WTC11 (cell line): ENCODE results near the gene CLCN1. TPM values are rescaled to one million over a fixed set of nuclear protein-coding genes. Genes with fewer than 3 reads are reported as not detected.

Source experiments
- ATAC-seq: fragments of 200-7000 bp; cut with Tn5 transposase; 2 replicates; pipeline ENCODE4 v1.10.0; 2021; ENCODE audit warnings: mild to moderate bottlenecking, moderate library complexity
- CTCF ChIA-PET: fragments of 300-600 bp; sonication (Branson Sonifier 250); formaldehyde crosslinking; loops from one replicate; lab custom pipeline; 2021; ENCODE audit warnings: antibody characterized with exemption; lab: Charles Lee
- POLR2A ChIA-PET: fragments of 350-600 bp; sonication (Branson Sonifier 250); formaldehyde crosslinking; loops from one replicate; lab custom pipeline; 2021; ENCODE audit warnings: antibody characterized with exemption; lab: Charles Lee
- DNase-seq: peaks from one replicate; pipeline ENCODE4 v3.0.0; 2021; ENCODE audit warnings: low spot score
- H3K27ac Mint-ChIP-seq: 2 replicates; pipeline ENCODE4 v1.8.0; 2021; ENCODE audit warnings: mixed read lengths
- H3K27me3 Mint-ChIP-seq: 2 replicates; pipeline ENCODE4 v1.8.0; 2021; ENCODE audit warnings: low read depth, mild to moderate bottlenecking, moderate library complexity, mixed read lengths
- H3K36me3 Mint-ChIP-seq: 2 replicates; pipeline ENCODE4 v1.8.0; 2021; ENCODE audit warnings: mixed read lengths
- H3K4me1 Mint-ChIP-seq: 2 replicates; pipeline ENCODE4 v1.8.0; 2022; ENCODE audit warnings: mixed read lengths
- H3K4me3 Mint-ChIP-seq: 2 replicates; pipeline ENCODE4 v1.8.0; 2021; ENCODE audit warnings: mild to moderate bottlenecking, moderate library complexity, mixed read lengths
- H3K9me3 Mint-ChIP-seq: 2 replicates; pipeline ENCODE4 v1.8.0; 2021; ENCODE audit warnings: mixed read lengths
- FOXK1 ChIP-seq: sonication (generic); formaldehyde crosslinking; IDR thresholded peaks from 2 replicates; pipeline ENCODE4 v1.8.0; 2022; ENCODE audit warnings: mild to moderate bottlenecking, moderate library complexity, missing genetic modification reagents
- GABPB1 ChIP-seq: sonication (generic); formaldehyde crosslinking; IDR thresholded peaks from 2 replicates; pipeline ENCODE4 v1.8.1; 2023; ENCODE audit warnings: mild to moderate bottlenecking, missing genetic modification reagents
- KAT7 ChIP-seq: sonication (generic); formaldehyde crosslinking; IDR thresholded peaks from 2 replicates; pipeline ENCODE4 v1.8.1; 2023; ENCODE audit warnings: missing genetic modification reagents, mild to moderate bottlenecking, borderline replicate concordance
- PRRX2 ChIP-seq: fragments of 250-450 bp; sonication (Bioruptor Pico); IDR thresholded peaks from 2 replicates; pipeline ENCODE4 v1.8.0; 2021; ENCODE audit warnings: mild to moderate bottlenecking
- RELA ChIP-seq: sonication (generic); formaldehyde crosslinking; IDR thresholded peaks from 2 replicates; pipeline ENCODE4 v1.8.1; 2022; ENCODE audit warnings: missing genetic modification reagents, mild to moderate bottlenecking, borderline replicate concordance
- TEAD1 ChIP-seq: sonication (generic); formaldehyde crosslinking; IDR thresholded peaks from 2 replicates; pipeline ENCODE4 v1.8.0; 2022; ENCODE audit warnings: mild to moderate bottlenecking, missing genetic modification reagents
- ZNF121 ChIP-seq: sonication (generic); formaldehyde crosslinking; IDR thresholded peaks from 2 replicates; pipeline ENCODE4 v1.8.0; 2023; ENCODE audit warnings: missing genetic modification reagents
- ZNF416 ChIP-seq: fragments of 250-450 bp; sonication (Bioruptor Pico); IDR thresholded peaks from 2 replicates; pipeline ENCODE4 v1.9.0; 2021; ENCODE audit warnings: mild to moderate bottlenecking, inconsistent platforms
- total RNA-seq: library from RNA; stranded (reverse); gene quantifications from 3 replicates; pipeline ENCODE4 v1.2.3, GENCODE V29; 2021
- TF ChIP-seq, protein P1 (sequence below): sonication (generic); formaldehyde crosslinking; IDR thresholded peaks from 2 replicates; pipeline ENCODE4 v1.8.0; 2023; ENCODE audit warnings: mild to moderate bottlenecking, missing genetic modification reagents
- TF ChIP-seq, protein P2 (sequence below): fragments of 250-450 bp; sonication (Bioruptor Pico); IDR thresholded peaks from 2 replicates; pipeline ENCODE4 v1.9.0; 2021; ENCODE audit warnings: mild to moderate bottlenecking
- TF ChIP-seq, protein P3 (sequence below): sonication (generic); formaldehyde crosslinking; IDR thresholded peaks from 2 replicates; pipeline ENCODE4 v1.8.0; 2023; ENCODE audit warnings: missing genetic modification reagents
- TF ChIP-seq, protein P4 (sequence below): fragments of 250-450 bp; sonication (Bioruptor Pico); IDR thresholded peaks from 2 replicates; pipeline ENCODE4 v1.9.0; 2021; ENCODE audit warnings: mild to moderate bottlenecking
- TF ChIP-seq, protein P5 (sequence below): sonication (generic); formaldehyde crosslinking; IDR thresholded peaks from 2 replicates; pipeline ENCODE4 v1.8.1; 2023; ENCODE audit warnings: mild to moderate bottlenecking, missing genetic modification reagents
- TF ChIP-seq, protein P6 (sequence below): fragments of 250-450 bp; sonication (Bioruptor Pico); IDR thresholded peaks from 2 replicates; pipeline ENCODE4 v1.8.0; 2021; ENCODE audit warnings: mild to moderate bottlenecking
- TF ChIP-seq, protein P7 (sequence below): sonication (generic); formaldehyde crosslinking; IDR thresholded peaks from 2 replicates; pipeline ENCODE4 v1.8.1; 2023; ENCODE audit warnings: mild to moderate bottlenecking, missing genetic modification reagents

CLCN1 gene
- total RNA-seq, 1 experiment from 2014 or later = 0.28 TPM

DNA sequence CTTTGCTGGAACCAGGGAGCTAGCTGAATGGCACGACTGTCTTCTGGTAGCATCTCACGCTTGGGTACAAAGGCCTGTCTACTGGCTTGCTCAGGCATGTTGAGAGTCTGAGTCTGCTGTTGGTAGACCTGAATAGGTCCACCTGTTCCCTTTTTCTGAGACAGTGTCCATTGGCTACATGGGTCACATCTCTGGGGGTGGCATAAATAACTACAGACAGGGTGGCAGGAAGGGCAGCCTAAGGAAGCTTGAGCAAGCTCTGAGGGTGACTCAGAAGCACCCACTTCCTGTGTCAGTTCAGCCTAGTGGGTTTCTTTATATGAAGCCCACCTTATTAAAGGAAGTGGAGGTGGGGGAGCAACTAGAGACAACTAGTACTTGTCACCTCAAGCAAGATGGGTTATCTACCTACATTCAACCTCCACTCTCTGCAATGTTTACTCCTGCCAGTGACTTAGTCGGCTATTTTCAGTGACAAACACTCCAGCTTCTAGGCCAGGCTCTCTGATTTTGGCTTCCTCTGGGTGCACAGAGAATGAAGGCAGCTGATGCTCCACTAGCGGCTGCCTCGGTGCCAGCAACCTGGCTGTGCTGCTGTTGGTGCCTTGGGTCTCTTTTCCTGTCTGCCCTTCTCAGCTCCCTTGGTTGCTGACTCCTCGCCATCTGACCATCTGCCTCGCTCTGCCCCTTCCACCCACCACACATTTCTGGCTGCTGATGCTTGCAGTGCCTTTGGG is 59.6 kb downstream of the CLCN1 start (continued):
- TF ChIP-seq KAT7 (no peak), RELA (CRISPR knock-in tag) (no peak), PRRX2 (no peak), GABPB1 (no peak), ZNF121 (no peak), TEAD1 (CRISPR knock-in tag) (no peak), ZNF416 (CRISPR knock-in tag) (no peak), FOXK1 (CRISPR knock-in tag) (no peak)
- TF ChIP-seq, protein P1, sequence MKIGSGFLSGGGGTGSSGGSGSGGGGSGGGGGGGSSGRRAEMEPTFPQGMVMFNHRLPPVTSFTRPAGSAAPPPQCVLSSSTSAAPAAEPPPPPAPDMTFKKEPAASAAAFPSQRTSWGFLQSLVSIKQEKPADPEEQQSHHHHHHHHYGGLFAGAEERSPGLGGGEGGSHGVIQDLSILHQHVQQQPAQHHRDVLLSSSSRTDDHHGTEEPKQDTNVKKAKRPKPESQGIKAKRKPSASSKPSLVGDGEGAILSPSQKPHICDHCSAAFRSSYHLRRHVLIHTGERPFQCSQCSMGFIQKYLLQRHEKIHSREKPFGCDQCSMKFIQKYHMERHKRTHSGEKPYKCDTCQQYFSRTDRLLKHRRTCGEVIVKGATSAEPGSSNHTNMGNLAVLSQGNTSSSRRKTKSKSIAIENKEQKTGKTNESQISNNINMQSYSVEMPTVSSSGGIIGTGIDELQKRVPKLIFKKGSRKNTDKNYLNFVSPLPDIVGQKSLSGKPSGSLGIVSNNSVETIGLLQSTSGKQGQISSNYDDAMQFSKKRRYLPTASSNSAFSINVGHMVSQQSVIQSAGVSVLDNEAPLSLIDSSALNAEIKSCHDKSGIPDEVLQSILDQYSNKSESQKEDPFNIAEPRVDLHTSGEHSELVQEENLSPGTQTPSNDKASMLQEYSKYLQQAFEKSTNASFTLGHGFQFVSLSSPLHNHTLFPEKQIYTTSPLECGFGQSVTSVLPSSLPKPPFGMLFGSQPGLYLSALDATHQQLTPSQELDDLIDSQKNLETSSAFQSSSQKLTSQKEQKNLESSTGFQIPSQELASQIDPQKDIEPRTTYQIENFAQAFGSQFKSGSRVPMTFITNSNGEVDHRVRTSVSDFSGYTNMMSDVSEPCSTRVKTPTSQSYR (CRISPR knock-in tag) = no peak
- TF ChIP-seq, protein P2, sequence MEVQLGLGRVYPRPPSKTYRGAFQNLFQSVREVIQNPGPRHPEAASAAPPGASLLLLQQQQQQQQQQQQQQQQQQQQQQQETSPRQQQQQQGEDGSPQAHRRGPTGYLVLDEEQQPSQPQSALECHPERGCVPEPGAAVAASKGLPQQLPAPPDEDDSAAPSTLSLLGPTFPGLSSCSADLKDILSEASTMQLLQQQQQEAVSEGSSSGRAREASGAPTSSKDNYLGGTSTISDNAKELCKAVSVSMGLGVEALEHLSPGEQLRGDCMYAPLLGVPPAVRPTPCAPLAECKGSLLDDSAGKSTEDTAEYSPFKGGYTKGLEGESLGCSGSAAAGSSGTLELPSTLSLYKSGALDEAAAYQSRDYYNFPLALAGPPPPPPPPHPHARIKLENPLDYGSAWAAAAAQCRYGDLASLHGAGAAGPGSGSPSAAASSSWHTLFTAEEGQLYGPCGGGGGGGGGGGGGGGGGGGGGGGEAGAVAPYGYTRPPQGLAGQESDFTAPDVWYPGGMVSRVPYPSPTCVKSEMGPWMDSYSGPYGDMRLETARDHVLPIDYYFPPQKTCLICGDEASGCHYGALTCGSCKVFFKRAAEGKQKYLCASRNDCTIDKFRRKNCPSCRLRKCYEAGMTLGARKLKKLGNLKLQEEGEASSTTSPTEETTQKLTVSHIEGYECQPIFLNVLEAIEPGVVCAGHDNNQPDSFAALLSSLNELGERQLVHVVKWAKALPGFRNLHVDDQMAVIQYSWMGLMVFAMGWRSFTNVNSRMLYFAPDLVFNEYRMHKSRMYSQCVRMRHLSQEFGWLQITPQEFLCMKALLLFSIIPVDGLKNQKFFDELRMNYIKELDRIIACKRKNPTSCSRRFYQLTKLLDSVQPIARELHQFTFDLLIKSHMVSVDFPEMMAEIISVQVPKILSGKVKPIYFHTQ (CRISPR knock-in tag) = no peak
- TF ChIP-seq, protein P3, sequence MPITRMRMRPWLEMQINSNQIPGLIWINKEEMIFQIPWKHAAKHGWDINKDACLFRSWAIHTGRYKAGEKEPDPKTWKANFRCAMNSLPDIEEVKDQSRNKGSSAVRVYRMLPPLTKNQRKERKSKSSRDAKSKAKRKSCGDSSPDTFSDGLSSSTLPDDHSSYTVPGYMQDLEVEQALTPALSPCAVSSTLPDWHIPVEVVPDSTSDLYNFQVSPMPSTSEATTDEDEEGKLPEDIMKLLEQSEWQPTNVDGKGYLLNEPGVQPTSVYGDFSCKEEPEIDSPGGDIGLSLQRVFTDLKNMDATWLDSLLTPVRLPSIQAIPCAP (CRISPR knock-in tag) = no peak
- TF ChIP-seq, protein P4, sequence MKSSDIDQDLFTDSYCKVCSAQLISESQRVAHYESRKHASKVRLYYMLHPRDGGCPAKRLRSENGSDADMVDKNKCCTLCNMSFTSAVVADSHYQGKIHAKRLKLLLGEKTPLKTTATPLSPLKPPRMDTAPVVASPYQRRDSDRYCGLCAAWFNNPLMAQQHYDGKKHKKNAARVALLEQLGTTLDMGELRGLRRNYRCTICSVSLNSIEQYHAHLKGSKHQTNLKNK (CRISPR knock-in tag) = no peak

DNA sequence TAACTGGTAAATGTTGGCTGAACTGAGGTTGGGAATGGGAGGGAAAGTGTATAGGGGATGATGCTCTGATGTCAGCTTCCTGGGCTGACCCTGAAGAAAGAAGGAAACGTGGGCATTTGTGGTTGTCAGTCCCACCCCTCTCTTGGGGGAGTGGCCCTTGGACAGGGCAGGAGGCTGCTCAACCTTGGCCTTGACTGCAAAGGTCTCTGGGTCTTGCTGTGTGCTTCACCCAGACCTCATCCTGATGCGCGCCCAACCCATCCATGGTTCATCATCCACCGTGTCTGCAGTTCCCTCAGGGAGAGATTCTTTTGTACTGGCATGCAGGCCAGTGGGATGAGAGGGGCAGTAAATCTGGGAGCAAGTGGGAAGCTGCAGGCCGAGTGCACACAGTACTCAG is 60.5 kb downstream of the CLCN1 start:
- no peaks in the 10 kb centered on the region for H3K27me3 Mint-ChIP-seq
- DNase-seq (no peak), ATAC-seq (no peak)
- POLR2A ChIA-PET = no interaction called here
- no peak overlapping the region for H3K27ac Mint-ChIP-seq
- H3K4me1 Mint-ChIP-seq = peaks cover 56% of the 10 kb centered on the region
- no peaks in the 10 kb centered on the region for H3K36me3 Mint-ChIP-seq
- H3K9me3 Mint-ChIP-seq = no peaks in the 10 kb centered on the region
- TF ChIP-seq PRRX2 = no peak
- TF ChIP-seq, protein P5, sequence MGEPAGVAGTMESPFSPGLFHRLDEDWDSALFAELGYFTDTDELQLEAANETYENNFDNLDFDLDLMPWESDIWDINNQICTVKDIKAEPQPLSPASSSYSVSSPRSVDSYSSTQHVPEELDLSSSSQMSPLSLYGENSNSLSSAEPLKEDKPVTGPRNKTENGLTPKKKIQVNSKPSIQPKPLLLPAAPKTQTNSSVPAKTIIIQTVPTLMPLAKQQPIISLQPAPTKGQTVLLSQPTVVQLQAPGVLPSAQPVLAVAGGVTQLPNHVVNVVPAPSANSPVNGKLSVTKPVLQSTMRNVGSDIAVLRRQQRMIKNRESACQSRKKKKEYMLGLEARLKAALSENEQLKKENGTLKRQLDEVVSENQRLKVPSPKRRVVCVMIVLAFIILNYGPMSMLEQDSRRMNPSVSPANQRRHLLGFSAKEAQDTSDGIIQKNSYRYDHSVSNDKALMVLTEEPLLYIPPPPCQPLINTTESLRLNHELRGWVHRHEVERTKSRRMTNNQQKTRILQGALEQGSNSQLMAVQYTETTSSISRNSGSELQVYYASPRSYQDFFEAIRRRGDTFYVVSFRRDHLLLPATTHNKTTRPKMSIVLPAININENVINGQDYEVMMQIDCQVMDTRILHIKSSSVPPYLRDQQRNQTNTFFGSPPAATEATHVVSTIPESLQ (CRISPR knock-in tag) = no peak
- TF ChIP-seq, protein P6, sequence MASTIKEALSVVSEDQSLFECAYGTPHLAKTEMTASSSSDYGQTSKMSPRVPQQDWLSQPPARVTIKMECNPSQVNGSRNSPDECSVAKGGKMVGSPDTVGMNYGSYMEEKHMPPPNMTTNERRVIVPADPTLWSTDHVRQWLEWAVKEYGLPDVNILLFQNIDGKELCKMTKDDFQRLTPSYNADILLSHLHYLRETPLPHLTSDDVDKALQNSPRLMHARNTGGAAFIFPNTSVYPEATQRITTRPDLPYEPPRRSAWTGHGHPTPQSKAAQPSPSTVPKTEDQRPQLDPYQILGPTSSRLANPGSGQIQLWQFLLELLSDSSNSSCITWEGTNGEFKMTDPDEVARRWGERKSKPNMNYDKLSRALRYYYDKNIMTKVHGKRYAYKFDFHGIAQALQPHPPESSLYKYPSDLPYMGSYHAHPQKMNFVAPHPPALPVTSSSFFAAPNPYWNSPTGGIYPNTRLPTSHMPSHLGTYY (CRISPR knock-in tag) = no peak
- TF ChIP-seq, protein P7, sequence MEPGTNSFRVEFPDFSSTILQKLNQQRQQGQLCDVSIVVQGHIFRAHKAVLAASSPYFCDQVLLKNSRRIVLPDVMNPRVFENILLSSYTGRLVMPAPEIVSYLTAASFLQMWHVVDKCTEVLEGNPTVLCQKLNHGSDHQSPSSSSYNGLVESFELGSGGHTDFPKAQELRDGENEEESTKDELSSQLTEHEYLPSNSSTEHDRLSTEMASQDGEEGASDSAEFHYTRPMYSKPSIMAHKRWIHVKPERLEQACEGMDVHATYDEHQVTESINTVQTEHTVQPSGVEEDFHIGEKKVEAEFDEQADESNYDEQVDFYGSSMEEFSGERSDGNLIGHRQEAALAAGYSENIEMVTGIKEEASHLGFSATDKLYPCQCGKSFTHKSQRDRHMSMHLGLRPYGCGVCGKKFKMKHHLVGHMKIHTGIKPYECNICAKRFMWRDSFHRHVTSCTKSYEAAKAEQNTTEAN = no peak
- TF ChIP-seq, all 79 proteins: peak for 0
- no peak overlapping the region for H3K4me3 Mint-ChIP-seq
- CTCF ChIA-PET = interaction anchor here (0.7 to 5.8 kb wide), 3 partner anchors 12 to 32 kb away, joined by 3 to 27 read pairs (median 4); partner anchors contain the start of gene EPHA1
